Right renal cortex interstitium (tissue), 3 donors: ENCODE measurements around the gene FFAR3. TPM values are rescaled to one million over a fixed set of nuclear protein-coding genes. Genes with fewer than 3 reads are reported as not detected.
"Not testable (repeated sequence)": the region's sequence is repeated elsewhere in the genome, so short reads cannot be mapped to it uniquely, and the experiment has no call there.

Experiments
- DNase-seq, 3 donors: peaks; one replicate each; pipeline ENCODE4 v3.0.0-alpha.2; 2013; ENCODE audit warnings: low read depth in 3 of 3, low spot score in 2 of 3
- polyA plus RNA-seq, 3 donors: library from polyadenylated mRNA; unstranded; fragments of 120-200 nt; gene quantifications; one replicate each; pipeline ENCODE4 v1.2.1, GENCODE V29; 2013; ENCODE audit not compliant: insufficient read length in 3 of 3

Gene FFAR3
- polyA plus RNA-seq, 3 donors: 0.14 to 0.31 TPM; not detected in 1

DNA sequence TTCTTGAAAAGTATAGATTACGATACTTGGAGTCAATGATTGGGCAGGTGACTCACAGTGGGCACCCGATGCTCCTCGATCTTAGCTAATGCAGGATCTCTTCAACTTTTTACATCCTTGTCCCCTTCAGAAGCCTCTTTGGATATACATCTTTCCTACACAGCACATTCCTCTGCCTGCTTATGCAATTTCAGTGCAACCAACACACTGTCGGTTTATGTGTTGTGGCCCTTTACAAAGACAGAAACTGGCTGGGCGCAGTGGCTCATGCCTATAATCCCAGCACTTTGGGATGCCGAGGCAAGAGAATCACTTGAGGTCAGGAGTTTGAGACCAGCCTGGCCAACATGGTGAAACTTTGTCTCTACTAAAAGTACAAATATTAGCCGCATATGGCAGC, 15.2 kb downstream of the FFAR3 start:
- no peak for DNase-seq

DNA sequence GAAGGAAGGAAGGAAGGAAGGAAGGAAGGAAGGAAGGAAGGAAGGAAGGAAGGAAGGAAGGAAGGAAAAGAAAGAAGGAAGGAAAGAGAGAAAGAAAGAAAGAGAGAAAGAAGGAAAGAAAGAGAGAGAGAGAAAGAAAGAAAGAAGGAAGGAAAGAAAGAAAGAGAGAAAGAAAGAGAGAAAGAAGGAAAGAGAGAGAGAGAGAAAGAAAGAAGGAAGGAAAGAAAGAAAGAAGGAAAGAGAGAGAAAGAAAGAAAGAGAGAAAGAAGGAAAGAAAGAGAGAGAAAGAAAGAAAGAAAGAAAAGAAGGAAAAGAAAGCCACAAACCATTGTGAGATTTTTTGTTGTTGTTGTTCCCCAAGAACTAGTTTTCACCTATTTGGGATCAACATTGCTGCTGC, 15.8 kb downstream of the FFAR3 start:
- not testable (repeated sequence) for DNase-seq

DNA sequence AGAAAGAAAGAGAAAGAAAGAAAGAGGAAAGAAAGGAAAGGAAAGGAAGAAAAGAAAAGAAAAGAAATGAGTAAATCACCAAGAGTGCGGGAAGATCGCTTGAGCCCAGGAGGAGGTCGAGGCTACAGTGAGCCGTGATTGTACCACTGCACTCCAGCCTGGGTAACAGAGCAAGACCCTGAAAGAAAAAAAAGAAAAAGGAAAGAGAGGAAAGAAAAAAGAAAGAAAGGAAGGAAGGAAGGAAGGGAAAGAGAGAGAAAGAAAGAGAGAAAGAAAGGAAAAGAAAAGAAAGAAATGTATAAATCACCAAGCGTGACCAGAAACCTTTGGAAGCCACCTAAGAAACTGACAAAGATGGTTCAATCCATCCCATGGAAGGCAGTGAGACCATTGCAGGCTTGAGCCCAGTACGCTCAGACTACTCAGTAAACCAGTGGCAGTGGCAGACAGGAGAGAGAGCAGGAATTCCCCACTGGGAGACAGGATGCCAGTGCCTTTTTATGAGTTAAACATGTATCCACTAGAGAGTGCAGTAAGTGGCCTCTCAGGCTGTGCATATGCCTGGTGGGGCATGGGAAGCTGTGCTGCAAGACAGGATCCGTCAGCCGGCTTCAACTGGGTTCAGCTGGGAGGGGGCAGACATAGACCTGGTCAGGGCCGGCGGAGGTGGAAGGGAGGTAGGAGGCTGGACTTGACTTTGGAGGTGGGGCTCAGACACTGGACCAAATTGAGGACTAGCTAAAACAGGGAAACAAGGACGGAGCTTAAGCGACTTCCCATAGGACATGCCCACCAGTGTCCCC, 17.4 kb downstream of the FFAR3 start:
- DNase-seq: no peak

GRCh38 chr19:35377656-35378055, 19.4 kb downstream of the FFAR3 start:
- DNase-seq: no peak

DNA sequence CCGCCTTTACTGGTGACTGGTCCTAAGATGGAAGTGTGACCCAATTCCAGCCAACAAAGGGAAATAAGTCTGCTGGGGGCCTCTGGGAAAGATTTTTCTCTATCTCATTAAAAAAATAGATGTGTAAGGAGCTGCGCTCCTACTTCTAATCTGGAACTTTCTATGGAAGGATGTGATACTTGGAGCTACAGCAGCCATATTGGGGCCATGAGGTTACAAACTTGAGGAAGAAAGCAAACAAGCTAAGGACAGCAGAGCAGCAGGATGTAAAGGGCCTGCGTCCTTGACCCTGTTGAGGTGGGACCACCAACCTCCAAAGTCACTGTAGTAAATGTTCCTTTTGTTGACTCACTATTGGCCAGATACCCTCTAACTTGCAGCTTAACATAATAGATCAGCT, 20.1 kb downstream of the FFAR3 start:
- DNase-seq: no peak

DNA sequence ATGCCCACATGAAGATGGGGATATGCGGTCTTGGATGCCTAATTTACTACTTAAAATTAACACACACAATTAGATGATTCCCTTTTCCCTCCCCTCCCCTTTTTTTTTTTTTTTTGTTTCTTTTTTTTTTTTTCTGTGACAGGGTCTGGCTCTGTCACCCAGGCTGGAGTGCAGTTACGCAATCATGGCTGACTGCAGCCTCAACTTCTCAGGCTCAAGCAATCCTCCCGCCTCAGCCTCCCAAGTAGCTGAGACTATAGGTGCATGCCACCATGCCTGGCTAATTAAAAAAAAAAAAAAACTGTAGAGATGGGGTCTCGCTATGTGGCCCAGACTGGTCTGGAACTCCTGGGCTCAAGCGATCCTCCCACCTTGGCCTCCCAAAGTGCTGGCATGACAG, 21.3 kb downstream of the FFAR3 start:
- not testable (repeated sequence) for DNase-seq

GRCh38 chr19:35379992-35380391, 21.7 kb downstream of the FFAR3 start:
- DNase-seq: no peak

DNA sequence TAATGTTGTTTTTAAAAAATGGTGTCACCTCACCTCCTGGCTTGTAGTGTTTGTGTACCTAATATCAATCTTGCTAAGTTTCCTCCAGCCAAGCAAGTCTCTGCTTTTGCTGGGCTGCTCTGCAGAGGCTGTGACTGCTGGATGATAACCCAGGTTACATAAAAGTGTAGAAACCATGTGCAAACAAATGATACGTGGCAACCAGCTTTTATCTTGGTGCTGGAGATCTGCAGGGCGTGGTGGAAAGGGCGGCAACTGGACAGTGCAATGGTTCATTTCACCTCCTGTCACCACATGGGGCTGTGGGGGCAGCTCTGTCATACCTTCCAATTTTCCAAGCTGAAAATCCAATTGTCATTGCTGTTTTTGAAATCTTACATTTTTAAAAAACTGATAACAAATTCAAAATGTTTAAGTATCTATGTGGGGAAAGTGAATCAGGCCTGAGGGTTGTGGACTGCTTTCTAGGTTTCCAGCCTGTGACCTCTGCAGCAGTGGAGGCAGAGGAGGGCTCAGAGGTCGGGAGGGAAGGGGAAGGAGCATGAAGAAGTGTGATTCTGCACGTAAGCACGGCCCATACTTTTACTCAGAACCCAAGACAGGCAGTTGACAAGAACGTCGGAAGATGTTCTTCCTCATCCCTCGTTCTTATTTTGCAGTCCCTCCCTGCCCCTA, 22.3 kb downstream of the FFAR3 start:
- no peak for DNase-seq

- DNase-seq: no peak
These were observed 23.1 kb downstream of the FFAR3 start for GRCh38 chr19:35381318-35381717.

GRCh38 chr19:35381926-35382325, 23.7 kb downstream of the FFAR3 start:
- DNase-seq: no peak

DNA sequence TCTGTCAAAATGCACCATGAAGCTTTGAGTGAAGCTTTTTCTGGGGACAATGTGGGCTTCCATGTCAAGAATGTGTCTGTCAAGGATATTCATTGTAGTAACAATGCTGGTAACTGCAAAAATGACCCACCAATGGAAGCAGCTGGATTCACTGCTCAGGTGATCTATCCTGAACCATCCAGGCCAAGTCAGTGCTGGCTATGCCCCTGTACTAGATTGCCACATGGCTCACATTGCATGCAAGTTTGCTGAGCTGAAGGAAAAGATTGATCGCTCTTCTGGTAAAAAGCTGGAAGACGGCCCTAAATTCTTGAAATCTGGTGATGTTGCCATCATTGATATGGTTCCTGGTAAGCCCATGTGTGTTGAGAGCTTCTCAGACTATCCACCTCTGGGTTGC, 25.3 kb downstream of the FFAR3 start:
- DNase-seq: no peak

DNA sequence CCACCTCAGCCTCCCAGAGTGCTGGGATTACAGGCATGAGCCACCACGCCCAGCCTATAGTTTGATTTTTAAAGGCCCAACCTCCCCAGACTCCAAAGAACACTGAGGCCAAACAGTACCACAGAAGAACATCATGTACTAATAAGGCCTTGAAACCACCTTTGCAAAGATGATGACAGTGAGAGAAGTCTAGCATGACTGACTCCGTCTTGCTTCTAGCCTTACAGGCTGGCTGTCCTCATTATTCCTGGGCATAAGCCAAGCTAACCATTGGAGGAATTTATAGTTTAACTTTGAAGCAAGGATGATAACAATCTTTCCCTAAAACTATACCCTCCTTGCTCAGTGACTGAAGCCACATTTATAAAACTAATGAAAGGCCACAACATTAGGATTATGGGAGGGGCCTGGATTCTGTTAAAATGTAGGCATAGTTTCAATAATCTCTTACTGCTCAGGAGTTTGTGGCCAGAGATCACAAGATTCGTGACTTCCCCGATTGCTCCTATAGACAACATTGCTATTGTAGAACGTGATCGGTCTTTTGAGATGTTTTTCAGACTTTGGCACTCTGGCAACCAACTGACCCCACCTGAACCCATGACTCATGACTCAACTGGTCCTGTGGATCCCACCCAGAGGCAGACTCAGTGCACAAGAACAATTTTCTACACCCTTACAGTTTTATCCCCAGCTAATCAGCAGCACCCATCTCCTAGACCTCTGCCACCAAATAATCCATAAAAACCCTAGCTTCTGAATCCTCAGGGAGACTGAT, 30.2 kb downstream of the FFAR3 start:
- DNase-seq: no peak

GRCh38 chr19:35389192-35389861, 31.1 kb downstream of the FFAR3 start:
- DNase-seq: no peak

- DNase-seq: no peak
These were observed 34.8 kb downstream of the FFAR3 start for GRCh38 chr19:35392742-35393715.

DNA sequence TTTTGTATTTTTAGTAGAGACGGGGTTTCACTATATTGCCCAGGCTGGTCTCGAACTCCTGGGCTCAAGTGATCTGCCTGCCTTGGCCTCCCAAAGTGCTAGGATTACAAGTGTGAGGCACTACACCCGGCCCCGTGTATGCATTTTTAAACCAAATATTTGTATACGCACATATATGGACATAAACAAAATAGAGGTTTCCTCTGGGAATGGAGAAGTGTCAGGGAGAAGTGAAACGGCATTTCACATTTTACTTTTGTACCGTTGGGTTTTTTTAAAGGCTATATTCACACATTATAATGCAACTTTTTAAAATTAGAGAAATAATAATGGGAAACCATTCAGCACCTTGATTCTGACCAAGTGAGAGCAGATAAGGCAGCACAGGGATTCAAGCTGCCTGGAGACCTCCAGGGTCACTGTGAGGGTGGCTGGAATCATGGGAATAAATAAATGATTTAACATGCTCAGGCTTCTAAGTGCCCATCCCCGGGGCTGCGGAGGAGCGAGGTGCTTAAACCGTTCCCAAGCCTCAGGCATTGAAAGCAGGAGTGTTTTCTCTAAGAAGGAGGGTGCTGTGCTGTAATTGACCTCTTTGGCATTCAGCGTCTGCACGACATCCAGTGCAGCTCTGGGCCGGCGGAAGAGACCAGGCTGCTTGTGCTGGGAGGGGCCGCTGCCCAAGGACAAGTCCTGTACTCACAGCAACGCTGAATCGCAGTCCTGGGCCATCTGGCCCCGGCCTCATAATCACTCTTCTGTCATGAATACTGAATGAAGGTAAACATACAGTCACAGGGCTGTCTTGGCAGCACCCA, 37.3 kb downstream of the FFAR3 start:
- DNase-seq: no peak

GRCh38 chr19:35396240-35396885, 38.1 kb downstream of the FFAR3 start:
- DNase-seq: no peak

GRCh38 chr19:35397064-35397463, 38.8 kb downstream of the FFAR3 start:
- no peak for DNase-seq

DNA sequence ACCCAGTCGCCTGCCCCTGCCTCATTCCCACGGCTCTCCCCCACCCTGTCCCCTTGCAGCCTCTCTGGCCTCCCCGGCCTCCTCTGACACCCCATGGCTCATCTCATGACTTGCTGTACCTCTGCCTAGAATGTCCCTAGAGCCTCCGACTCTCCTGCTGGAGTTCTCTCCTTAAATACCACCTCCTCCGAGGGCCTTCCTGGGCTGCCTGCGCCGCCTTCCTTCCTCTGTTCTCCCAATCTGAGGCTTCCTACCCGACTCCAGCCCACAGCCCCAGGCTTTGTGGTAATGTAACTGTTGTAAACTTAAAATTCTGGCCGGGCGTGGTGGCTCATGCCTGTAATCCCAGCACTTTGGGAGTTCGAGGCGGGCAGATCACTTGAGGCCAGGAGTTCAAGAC, 40.3 kb downstream of the FFAR3 start:
- no peak for DNase-seq
